ENCODE data around the gene RASA3. TPM values are rescaled to one million over a fixed set of nuclear protein-coding genes. Genes with fewer than 3 reads are reported as not detected.

RASA3 gene
- total and polyA plus RNA-seq, 2 of the 4 experiments (the other 2 are of a cell fraction): 21.0 to 31.4 TPM

- H3K4me3 ChIP-seq (ENCODE audit: insufficient read depth, low read depth, low read length): no peak overlapping the region
- TF ChIP-seq POLR2A (IDR thresholded peaks at IDR 0.05; ENCODE audit: low read depth, low read length): no peak
- no peak for TF ChIP-seq NFE2L2 (IDR thresholded peaks at IDR 0.05; ENCODE audit: low read depth, low read length)
- no peak for TF ChIP-seq MXI1 (IDR thresholded peaks at IDR 0.05; ENCODE audit: borderline replicate concordance, low read depth, low read length)
- no peak for TF ChIP-seq RCOR1 (IDR thresholded peaks at IDR 0.05; ENCODE audit: insufficient replicate concordance, low read length)
- TF ChIP-seq RFX5 (IDR thresholded peaks at IDR 0.05; ENCODE audit: low read depth, low read length): no peak
- no peak for TF ChIP-seq RAD21 (IDR thresholded peaks at IDR 0.05; ENCODE audit: low read length)
- no peak for TF ChIP-seq ELK1 (IDR thresholded peaks at IDR 0.05; ENCODE audit: borderline replicate concordance, low read depth, low read length)
- no peak for TF ChIP-seq CHD1 (IDR thresholded peaks at IDR 0.05; ENCODE audit: low read depth, low read length)
- TF ChIP-seq MAFK (IDR thresholded peaks at IDR 0.05; ENCODE audit: low read depth, low read length): no peak
- TF ChIP-seq, protein P1, sequence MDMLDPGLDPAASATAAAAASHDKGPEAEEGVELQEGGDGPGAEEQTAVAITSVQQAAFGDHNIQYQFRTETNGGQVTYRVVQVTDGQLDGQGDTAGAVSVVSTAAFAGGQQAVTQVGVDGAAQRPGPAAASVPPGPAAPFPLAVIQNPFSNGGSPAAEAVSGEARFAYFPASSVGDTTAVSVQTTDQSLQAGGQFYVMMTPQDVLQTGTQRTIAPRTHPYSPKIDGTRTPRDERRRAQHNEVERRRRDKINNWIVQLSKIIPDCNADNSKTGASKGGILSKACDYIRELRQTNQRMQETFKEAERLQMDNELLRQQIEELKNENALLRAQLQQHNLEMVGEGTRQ (IDR thresholded peaks at IDR 0.05; ENCODE audit: low read depth, low read length): no peak
- TF ChIP-seq CEBPB (IDR thresholded peaks at IDR 0.05; ENCODE audit: low read depth, low read length): no peak
- TF ChIP-seq SMC3 (IDR thresholded peaks at IDR 0.05; ENCODE audit: low read depth, low read length): no peak
- no peak for TF ChIP-seq CTCF (conservative IDR thresholded peaks at IDR 0.05; ENCODE audit: low read depth, low read length)
- no peak for TF ChIP-seq MAZ (IDR thresholded peaks at IDR 0.05; ENCODE audit: borderline replicate concordance, low read depth, low read length)
- TF ChIP-seq FOS (IDR thresholded peaks at IDR 0.05; ENCODE audit: low read depth, low read length): no peak
These were observed 185.8 kb downstream of the RASA3 start for GRCh38 chr13:113946409-113947181.

More at GRCh38 chr13:113946409-113947181, 185.8 kb downstream of the RASA3 start:
- no peak overlapping the region for H3K23ac ChIP-seq (ENCODE audit: low read depth, low read length)
- H3K27me3 ChIP-seq (ENCODE audit: control insufficient read depth, insufficient read depth, low read length): no peaks in the 10 kb centered on the region
- H3K14ac ChIP-seq (replicated peaks; ENCODE audit: low read depth, low read length): no peak overlapping the region
- H2AK9ac ChIP-seq (replicated peaks; ENCODE audit: low read depth, low read length, poor library complexity): peak overlapping the region; percentile 57
- H2AK5ac ChIP-seq (ENCODE audit: low read depth, low read length): peak overlapping the region; percentile 56; the same call in 1 of the 2 replicates
- intact Hi-C loops (cut with micrococcal nuclease) (loop anchor here (1.0 to 5.0 kb wide), 2 partner anchors 84 to 129 kb away; partner anchors contain the start of gene GAS6), in situ Hi-C loops (cut with MboI; ENCODE audit: low sequenced_read_pairs) (no loop called here), dilution Hi-C loops (cut with HindIII; ENCODE audit: low sequenced_read_pairs, unreplicated experiment) (no loop called here)
- H4K5ac ChIP-seq (ENCODE audit: low read depth, low read length): no peak overlapping the region
- H3K4me2 ChIP-seq (ENCODE audit: low read depth, low read length): no peak overlapping the region
- H4K20me1 ChIP-seq (ENCODE audit: insufficient read depth, low read length): peaks cover 4% of the 10 kb centered on the region
- peak overlapping the region; percentile 47 for H4K91ac ChIP-seq (ENCODE audit: insufficient read depth, low read depth, low read length)
- ChIA-PET POLR2A (ENCODE audit: unreplicated experiment) (no interaction called here), CTCF (no interaction called here)
- no peak overlapping the region; the same call in 1 of the 2 replicates for H3K27ac ChIP-seq (ENCODE audit: insufficient read depth, low read length)
- no peaks in the 10 kb centered on the region; the same call in 1 of the 2 replicates for H3K36me3 ChIP-seq (ENCODE audit: control insufficient read depth, insufficient read depth, low read length)
- H3K18ac ChIP-seq (ENCODE audit: low read depth, low read length): no peak overlapping the region
- peak overlapping the region; percentile 29 for H2BK5ac ChIP-seq (ENCODE audit: low read depth, low read length, poor library complexity, severe bottlenecking)
- H2BK20ac ChIP-seq (ENCODE audit: low read depth, low read length): 0 out of 2 replicates have a peak overlapping the region, but pooled peaks have one; percentile 7
- no CpG with 5 or more reads among the region's 26 CpGs for WGBS, 2 experiments (ENCODE audit: extremely low coverage in 2 of 2, insufficient read length in 1 of 2)
- BruUV-seq (replicated peaks): no TSS peak
- DNase-seq (no peak), ATAC-seq (ENCODE audit: low read depth) (no peak)
- H3K79me1 ChIP-seq (ENCODE audit: low read depth in 1 of 2, low read length in 2 of 2): peaks cover 0 to 32% of the 10 kb centered on the region in 2 experiments; a peak in 2 of 4 replicates
- peaks cover 10% of the 10 kb centered on the region for H3K9me1 ChIP-seq (ENCODE audit: insufficient read depth, low read length)
- H3K4me1 ChIP-seq (ENCODE audit: control insufficient read depth, insufficient read depth, low read length): peaks cover 11% of the 10 kb centered on the region
- no peaks in the 10 kb centered on the region for H3K9me3 ChIP-seq (ENCODE audit: control insufficient read depth, insufficient read depth, low read length)
- H3K9ac ChIP-seq (ENCODE audit: low read depth, low read length): no peak overlapping the region
- peak overlapping the region; percentile 43 for H2AFZ ChIP-seq (replicated peaks; ENCODE audit: low read length, poor library complexity)
- H3K4ac ChIP-seq (ENCODE audit: low read depth, low read length): peak overlapping the region; percentile 48
- H2BK15ac ChIP-seq (ENCODE audit: low read depth, low read length): no peak overlapping the region
- H4K8ac ChIP-seq (ENCODE audit: low read depth in 2 of 2, low read length in 2 of 2): 0 out of 4 replicates have a peak overlapping the region, but pooled peaks of 1 of the 2 experiments have one; percentile 21
- no peak overlapping the region for H3K56ac ChIP-seq (ENCODE audit: extremely low read depth, insufficient read depth, low read length)
- peak overlapping the region; percentile 68 for H2BK120ac ChIP-seq (ENCODE audit: low read depth, low read length)

Measured in IMR-90 (cell line).